Gastroesophageal sphincter (tissue), 3 donors: ENCODE results near the gene DLGAP5.

Experiments
- EP300 ChIP-seq: sonication (generic); formaldehyde crosslinking; IDR thresholded peaks from one replicate; pipeline ENCODE4 v1.6.1; 2017; ENCODE audit warnings: antibody characterized with exemption, mild to moderate bottlenecking
- POLR2A ChIP-seq, 2 donors: fragments of 450-650 bp; IDR thresholded peaks; one replicate each; pipeline ENCODE4 v1.6.1; 2017; ENCODE audit warnings: antibody characterized with exemption in 2 of 2, mild to moderate bottlenecking in 2 of 2, moderate library complexity in 1 of 2
- TF ChIP-seq, protein P1 (sequence below), 4 experiments: fragments of 200-600 bp in 2 of 4; fragments of 450-650 bp in 2 of 4; sonication (generic) in 1 of 4; IDR thresholded peaks; one replicate each; pipeline ENCODE4 v1.5.1; 2017 to 2019; ENCODE audit warnings: antibody characterized with exemption in 4 of 4, mild to moderate bottlenecking in 2 of 4, moderate library complexity in 2 of 4

DNA sequence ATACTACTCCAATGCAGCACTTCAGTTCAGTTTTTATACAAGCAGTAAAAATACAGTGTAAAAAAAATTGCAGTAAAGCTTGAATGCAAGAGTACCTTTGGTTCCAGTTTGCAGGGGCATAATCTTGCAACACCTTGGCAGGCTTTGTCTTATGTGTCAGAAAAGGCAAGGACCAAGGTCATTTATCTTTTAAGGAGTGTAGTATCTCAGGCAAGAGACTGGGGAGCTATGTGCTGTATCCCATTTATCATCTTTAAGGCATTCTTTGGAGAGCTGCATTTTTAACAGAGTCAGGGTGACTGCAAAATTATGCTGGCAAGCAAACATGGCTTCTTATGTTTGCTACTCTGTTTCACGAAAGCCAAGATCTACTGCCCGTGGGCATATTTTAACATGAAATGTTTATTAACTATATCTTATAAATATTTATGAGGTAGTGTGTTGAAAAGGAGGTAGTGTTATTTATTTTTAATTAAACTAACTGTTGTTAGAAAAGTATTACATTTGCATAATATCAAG, 14.8 kb upstream of the DLGAP5 start:
- TF ChIP-seq, protein P1, sequence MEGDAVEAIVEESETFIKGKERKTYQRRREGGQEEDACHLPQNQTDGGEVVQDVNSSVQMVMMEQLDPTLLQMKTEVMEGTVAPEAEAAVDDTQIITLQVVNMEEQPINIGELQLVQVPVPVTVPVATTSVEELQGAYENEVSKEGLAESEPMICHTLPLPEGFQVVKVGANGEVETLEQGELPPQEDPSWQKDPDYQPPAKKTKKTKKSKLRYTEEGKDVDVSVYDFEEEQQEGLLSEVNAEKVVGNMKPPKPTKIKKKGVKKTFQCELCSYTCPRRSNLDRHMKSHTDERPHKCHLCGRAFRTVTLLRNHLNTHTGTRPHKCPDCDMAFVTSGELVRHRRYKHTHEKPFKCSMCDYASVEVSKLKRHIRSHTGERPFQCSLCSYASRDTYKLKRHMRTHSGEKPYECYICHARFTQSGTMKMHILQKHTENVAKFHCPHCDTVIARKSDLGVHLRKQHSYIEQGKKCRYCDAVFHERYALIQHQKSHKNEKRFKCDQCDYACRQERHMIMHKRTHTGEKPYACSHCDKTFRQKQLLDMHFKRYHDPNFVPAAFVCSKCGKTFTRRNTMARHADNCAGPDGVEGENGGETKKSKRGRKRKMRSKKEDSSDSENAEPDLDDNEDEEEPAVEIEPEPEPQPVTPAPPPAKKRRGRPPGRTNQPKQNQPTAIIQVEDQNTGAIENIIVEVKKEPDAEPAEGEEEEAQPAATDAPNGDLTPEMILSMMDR (IDR thresholded peaks at IDR 0.05): no peak
- TF ChIP-seq EP300: no peak
- no peak for TF ChIP-seq POLR2A (IDR thresholded peaks at IDR 0.05)
